ENCODE measurements around the gene ZNF280B.
A peak's percentile ranks its signal among the peaks of the same experiment; 100 is the strongest.
"Not testable (repeated sequence)": the region's sequence is repeated elsewhere in the genome, so short reads cannot be mapped to it uniquely, and the experiment has no call there.

The ZNF280B gene

GRCh38 chr22:22506736-22507135, 1.8 kb downstream of the ZNF280B start:
- DNase-seq: no peak

GRCh38 chr22:22498267-22498666, 10.3 kb downstream of the ZNF280B start:
- no peak for DNase-seq

GRCh38 chr22:22491589-22491988, 17.0 kb downstream of the ZNF280B start:
- DNase-seq: not testable (repeated sequence)

GRCh38 chr22:22488736-22489135, 19.8 kb downstream of the ZNF280B start:
- DNase-seq: no peak

GRCh38 chr22:22487869-22488597, 20.5 kb downstream of the ZNF280B start:
- no peak for DNase-seq

GRCh38 chr22:22487059-22487458, 21.5 kb downstream of the ZNF280B start:
- no peak for DNase-seq

- DNase-seq: no peak
These were observed 22.2 kb downstream of the ZNF280B start for GRCh38 chr22:22486132-22486899.

- DNase-seq: no peak
These were observed 23.0 kb downstream of the ZNF280B start for GRCh38 chr22:22485524-22485923.

- no peak for DNase-seq
These were observed 24.5 kb downstream of the ZNF280B start for GRCh38 chr22:22484023-22484422.

- DNase-seq: no peak
These were observed 27.6 kb downstream of the ZNF280B start for GRCh38 chr22:22480940-22481339.

GRCh38 chr22:22479999-22480532, 28.5 kb downstream of the ZNF280B start:
- no peak for DNase-seq

- DNase-seq: no peak
These were observed 29.4 kb downstream of the ZNF280B start for GRCh38 chr22:22479116-22479515.

GRCh38 chr22:22478470-22478869, 30.1 kb downstream of the ZNF280B start:
- DNase-seq: no peak

- DNase-seq: no peak
These were observed 33.8 kb downstream of the ZNF280B start for GRCh38 chr22:22474733-22475132.

GRCh38 chr22:22471104-22471503, 37.4 kb downstream of the ZNF280B start:
- DNase-seq: not testable (repeated sequence)

GRCh38 chr22:22469527-22469926, 39.0 kb downstream of the ZNF280B start:
- no peak for DNase-seq

- DNase-seq: not testable (repeated sequence)
These were observed 39.6 kb downstream of the ZNF280B start for GRCh38 chr22:22468794-22469469.

GRCh38 chr22:22467112-22467511, 41.4 kb downstream of the ZNF280B start:
- no peak for DNase-seq

GRCh38 chr22:22465782-22466181, 42.8 kb downstream of the ZNF280B start:
- no peak for DNase-seq

- no peak for DNase-seq
These were observed 43.4 kb downstream of the ZNF280B start for GRCh38 chr22:22465094-22465602.

- no peak for DNase-seq
These were observed 43.9 kb downstream of the ZNF280B start for GRCh38 chr22:22464541-22465054.

GRCh38 chr22:22463855-22464540, 44.5 kb downstream of the ZNF280B start:
- DNase-seq: peak; percentile 59

All from NCI-H345 (cell line).